OCI-LY1 (cell line): ENCODE data around the gene CPSF4L.

Experiments used
- EZH2 ChIP-seq: fragments of 200-600 bp; sonication (generic), shearing (Covaris generic); IDR thresholded peaks from 2 replicates; pipeline ENCODE4 v1.8.0; 2017; ENCODE audit warnings: borderline replicate concordance, mixed run types, mild to moderate bottlenecking, antibody characterized with exemption, low read length, moderate library complexity, mixed read lengths
- TF ChIP-seq, protein P1 (sequence below): fragments of 200-600 bp; sonication (generic), shearing (Covaris generic); IDR thresholded peaks from 2 replicates; pipeline ENCODE4 v1.5.1; 2017; ENCODE audit warnings: mild to moderate bottlenecking, antibody characterized with exemption, low read length, moderate library complexity, mixed read lengths

- TF ChIP-seq, protein P1, sequence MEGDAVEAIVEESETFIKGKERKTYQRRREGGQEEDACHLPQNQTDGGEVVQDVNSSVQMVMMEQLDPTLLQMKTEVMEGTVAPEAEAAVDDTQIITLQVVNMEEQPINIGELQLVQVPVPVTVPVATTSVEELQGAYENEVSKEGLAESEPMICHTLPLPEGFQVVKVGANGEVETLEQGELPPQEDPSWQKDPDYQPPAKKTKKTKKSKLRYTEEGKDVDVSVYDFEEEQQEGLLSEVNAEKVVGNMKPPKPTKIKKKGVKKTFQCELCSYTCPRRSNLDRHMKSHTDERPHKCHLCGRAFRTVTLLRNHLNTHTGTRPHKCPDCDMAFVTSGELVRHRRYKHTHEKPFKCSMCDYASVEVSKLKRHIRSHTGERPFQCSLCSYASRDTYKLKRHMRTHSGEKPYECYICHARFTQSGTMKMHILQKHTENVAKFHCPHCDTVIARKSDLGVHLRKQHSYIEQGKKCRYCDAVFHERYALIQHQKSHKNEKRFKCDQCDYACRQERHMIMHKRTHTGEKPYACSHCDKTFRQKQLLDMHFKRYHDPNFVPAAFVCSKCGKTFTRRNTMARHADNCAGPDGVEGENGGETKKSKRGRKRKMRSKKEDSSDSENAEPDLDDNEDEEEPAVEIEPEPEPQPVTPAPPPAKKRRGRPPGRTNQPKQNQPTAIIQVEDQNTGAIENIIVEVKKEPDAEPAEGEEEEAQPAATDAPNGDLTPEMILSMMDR = no peak
- TF ChIP-seq EZH2 = no peak
Observed at GRCh38 chr17:73292031-73292531, 30.4 kb upstream of the CPSF4L start.
